Endothelial cell of umbilical vein (primary cell): ENCODE data around the gene SLC5A1. TPM values are rescaled to one million over a fixed set of nuclear protein-coding genes. Genes with fewer than 3 reads are reported as not detected.

Experiments
- BruUV-seq: library from RNA; stranded (reverse); fragments of 400-500 nt; replicated peaks from 2 replicates; lab custom pipeline; 2021; lab: Mats Ljungman, UMichigan
- CTCF ChIA-PET: fragments of 300-600, 350-600 bp; sonication (Branson Sonifier 250); formaldehyde crosslinking; loops from one replicate; lab custom pipeline; 2021; ENCODE audit warnings: antibody characterized with exemption, inconsistent platforms; lab: Charles Lee
- POLR2A ChIA-PET: fragments of 300-600, 350-600 bp; sonication (Branson Sonifier 250); formaldehyde crosslinking; loops from one replicate; lab custom pipeline; 2021; ENCODE audit warnings: antibody characterized with exemption, inconsistent platforms; lab: Charles Lee
- DNase-seq: peaks from one replicate; pipeline ENCODE4 v3.0.0-alpha.2; 2011; ENCODE audit warnings: low read depth, low spot score
- FAIRE-seq: peaks from 2 replicates; lab custom pipeline; 2011; peaks lifted over from hg19 to GRCh38; lab: Jason Lieb, UNC
- H2AFZ ChIP-seq: 2 replicates; pipeline ENCODE4 v1.6.0; 2012; ENCODE audit warnings: low read depth, low read length, control low read depth, inconsistent platforms
- H3K27ac ChIP-seq: 2 replicates; pipeline ENCODE4 v1.5.1; 2011; ENCODE audit warnings: low read depth, mild to moderate bottlenecking, control low read depth, low read length, moderate library complexity; ENCODE audit not compliant: insufficient read depth
- H3K27me3 ChIP-seq, 2 experiments: 2 replicates each; pipeline versions ENCODE4 v1.6.0 to v1.6.1; 2011; ENCODE audit warnings: low read length in 2 of 2, mixed read lengths in 1 of 2; ENCODE audit not compliant: control insufficient read depth in 2 of 2, insufficient read depth in 2 of 2
- H3K36me3 ChIP-seq, 2 experiments: 2 replicates in 1 of 2; 3 replicates in 1 of 2; pipeline ENCODE4 v1.5.1; 2011; ENCODE audit warnings: low read length in 2 of 2, mild to moderate bottlenecking in 1 of 2, moderate library complexity in 1 of 2; ENCODE audit not compliant: control insufficient read depth in 2 of 2, insufficient read depth in 2 of 2; ENCODE audit errors: extremely low read depth in 1 of 2
- H3K4me1 ChIP-seq: 3 replicates; pipeline ENCODE4 v1.5.1; 2011; ENCODE audit warnings: mild to moderate bottlenecking, low read length; ENCODE audit not compliant: control insufficient read depth, insufficient read depth; ENCODE audit errors: extremely low read depth
- H3K4me2 ChIP-seq: 2 replicates; pipeline ENCODE4 v1.6.1; 2011; ENCODE audit warnings: low read length, control low read depth, mixed read lengths; ENCODE audit not compliant: insufficient read depth
- H3K4me3 ChIP-seq, 3 experiments: fragments of 200-600 bp in 1 of 3; sonication (generic), shearing (Covaris generic) in 1 of 3; replicated peaks in 1 of 3; 2 replicates each; pipeline ENCODE4 v1.5.1; 2011 to 2016; ENCODE audit warnings: control low read depth in 3 of 3, low read length in 3 of 3, mild to moderate bottlenecking in 2 of 3, inconsistent platforms in 1 of 3, low read depth in 1 of 3, moderate library complexity in 1 of 3; ENCODE audit not compliant: insufficient read depth in 1 of 3
- H3K79me2 ChIP-seq: 2 replicates; pipeline ENCODE4 v1.6.0; 2012; ENCODE audit warnings: low read length, inconsistent platforms; ENCODE audit not compliant: control insufficient read depth, insufficient read depth
- H3K9ac ChIP-seq: replicated peaks from 2 replicates; pipeline ENCODE3; 2011; ENCODE audit warnings: low read length, control low read depth; ENCODE audit not compliant: insufficient read depth; ENCODE audit errors: extremely low read depth
- H3K9me1 ChIP-seq: replicated peaks from 3 replicates; pipeline ENCODE4 v1.6.0; 2011; ENCODE audit warnings: mild to moderate bottlenecking, low read length; ENCODE audit not compliant: control insufficient read depth, insufficient read depth; ENCODE audit errors: extremely low read depth
- H3K9me3 ChIP-seq: replicated peaks from 2 replicates; pipeline ENCODE4 v1.5.1; 2012; ENCODE audit warnings: low read length, inconsistent platforms; ENCODE audit not compliant: control insufficient read depth, insufficient read depth
- H4K20me1 ChIP-seq: replicated peaks from 2 replicates; pipeline ENCODE3; 2011; ENCODE audit warnings: mild to moderate bottlenecking, low read length; ENCODE audit not compliant: control insufficient read depth, insufficient read depth; ENCODE audit errors: extremely low read depth
- EZH2 ChIP-seq: IDR thresholded peaks from 2 replicates; pipeline ENCODE4 v1.6.1; 2012; ENCODE audit warnings: borderline replicate concordance, low read depth, mild to moderate bottlenecking, moderate library complexity, low read length, inconsistent platforms; ENCODE audit not compliant: severe bottlenecking
- FOS ChIP-seq: IDR thresholded peaks from 2 replicates; pipeline ENCODE4 v1.6.1; 2011; ENCODE audit warnings: mild to moderate bottlenecking, low read length, moderate library complexity, borderline replicate concordance; ENCODE audit not compliant: insufficient read depth
- GATA2 ChIP-seq: IDR thresholded peaks from 2 replicates; pipeline ENCODE4 v1.7.0; 2011; ENCODE audit warnings: low read depth, mild to moderate bottlenecking, moderate library complexity, mixed read lengths, low read length; ENCODE audit not compliant: insufficient read length, insufficient read depth
- JUN ChIP-seq: IDR thresholded peaks from 2 replicates; pipeline ENCODE4 v1.6.1; 2011; ENCODE audit warnings: borderline replicate concordance, low read depth; ENCODE audit not compliant: insufficient read length, insufficient read depth
- MAX ChIP-seq: IDR thresholded peaks from 2 replicates; pipeline ENCODE4 v1.6.1; 2011; ENCODE audit not compliant: insufficient read depth, insufficient read length
- MYC ChIP-seq: IDR thresholded peaks from one replicate; pipeline ENCODE4 v1.6.1; 2011; ENCODE audit warnings: mild to moderate bottlenecking, low read depth, low read length
- POLR2A ChIP-seq: IDR thresholded peaks from 2 replicates; pipeline ENCODE4 v1.6.1; 2012; ENCODE audit warnings: low read depth, mild to moderate bottlenecking, control low read depth, low read length
- POLR2AphosphoS5 ChIP-seq: IDR thresholded peaks from 2 replicates; pipeline ENCODE4 v1.6.1; 2012; ENCODE audit warnings: low read depth, mild to moderate bottlenecking, control low read depth, low read length, moderate library complexity; ENCODE audit not compliant: insufficient read depth
- dilution Hi-C: fragments of 300-500 bp; cut with MboI; formaldehyde crosslinking; loops from one replicate; pipeline ENCODE4 v1.15.0; 2019; ENCODE audit warnings: low sequenced_read_pairs; ENCODE audit not compliant: extremely low pct_ligation_motif_present
- intact Hi-C: fragments of 100-400 bp; cut with micrococcal nuclease; formaldehyde crosslinking; loops from one replicate; pipeline ENCODE4 v1.10.0; 2022
- polyA plus RNA-seq, 4 experiments: library from polyadenylated mRNA; depleted of rRNA in 3 of 4; stranded (reverse) in 3 of 4; unstranded in 1 of 4; fragments of >200 nt; gene quantifications; 2 replicates each; pipeline versions ENCODE4 v1.2.1 to v1.2.3, GENCODE V29; 2011 to 2012; ENCODE audit warnings: missing spikeins in 1 of 4
- total RNA-seq: library from RNA; stranded (reverse); gene quantifications from 2 replicates; pipeline ENCODE4 v1.2.3, GENCODE V29; 2021
- TF ChIP-seq, protein P1 (sequence below), 2 donors: IDR thresholded peaks; 1 replicate in 1 of 2; 2 replicates in 1 of 2; pipeline ENCODE4 v1.5.1; 2011; ENCODE audit warnings: low read length in 2 of 2, mild to moderate bottlenecking in 2 of 2, moderate library complexity in 2 of 2, control low read depth in 1 of 2, inconsistent platforms in 1 of 2, low read depth in 1 of 2; ENCODE audit not compliant: insufficient read depth in 1 of 2; ENCODE audit errors: extremely low read depth in 1 of 2

The SLC5A1 gene
- total and polyA plus RNA-seq, 2 donors (not counting 3 experiments of a cell fraction or from before 2014, with no cell fraction given): not detected

DNA sequence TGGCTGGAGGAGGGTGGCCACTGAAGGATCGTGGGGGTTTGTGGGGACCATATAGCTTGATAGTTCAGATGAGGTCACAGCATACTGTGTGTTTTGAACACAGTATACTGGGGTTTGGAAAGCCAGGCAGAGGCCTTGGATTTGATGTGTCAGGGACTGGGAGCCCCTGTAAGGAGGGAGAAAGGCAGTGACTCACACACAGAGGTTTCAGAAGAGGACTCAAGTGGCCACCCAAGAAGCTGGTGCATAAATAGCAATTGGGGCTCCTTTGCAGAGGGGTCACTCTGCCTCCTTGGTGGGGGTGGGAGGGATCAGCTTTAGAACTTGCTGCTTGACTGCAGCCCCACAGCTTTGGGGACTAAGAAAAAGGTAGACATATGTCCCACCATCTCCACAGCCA is 39.3 kb downstream of the SLC5A1 start:
- Histone ChIP-seq H3K79me2 (no peaks in the 10 kb centered on the region), H3K4me1 (no peaks in the 10 kb centered on the region), H3K9me1 (no peaks in the 10 kb centered on the region), H2AFZ (no peak overlapping the region), H3K9me3 (no peaks in the 10 kb centered on the region), H3K27ac (no peak overlapping the region), H3K9ac (no peak overlapping the region), H3K4me2 (no peak overlapping the region), H3K4me3 (no peak overlapping the region), H4K20me1 (no peaks in the 10 kb centered on the region), H3K27me3 (peaks cover 0 to 4% of the 10 kb centered on the region in 2 experiments), H3K36me3 (no peaks in the 10 kb centered on the region)
- DNase-seq: no peak
- TF ChIP-seq, protein P1, sequence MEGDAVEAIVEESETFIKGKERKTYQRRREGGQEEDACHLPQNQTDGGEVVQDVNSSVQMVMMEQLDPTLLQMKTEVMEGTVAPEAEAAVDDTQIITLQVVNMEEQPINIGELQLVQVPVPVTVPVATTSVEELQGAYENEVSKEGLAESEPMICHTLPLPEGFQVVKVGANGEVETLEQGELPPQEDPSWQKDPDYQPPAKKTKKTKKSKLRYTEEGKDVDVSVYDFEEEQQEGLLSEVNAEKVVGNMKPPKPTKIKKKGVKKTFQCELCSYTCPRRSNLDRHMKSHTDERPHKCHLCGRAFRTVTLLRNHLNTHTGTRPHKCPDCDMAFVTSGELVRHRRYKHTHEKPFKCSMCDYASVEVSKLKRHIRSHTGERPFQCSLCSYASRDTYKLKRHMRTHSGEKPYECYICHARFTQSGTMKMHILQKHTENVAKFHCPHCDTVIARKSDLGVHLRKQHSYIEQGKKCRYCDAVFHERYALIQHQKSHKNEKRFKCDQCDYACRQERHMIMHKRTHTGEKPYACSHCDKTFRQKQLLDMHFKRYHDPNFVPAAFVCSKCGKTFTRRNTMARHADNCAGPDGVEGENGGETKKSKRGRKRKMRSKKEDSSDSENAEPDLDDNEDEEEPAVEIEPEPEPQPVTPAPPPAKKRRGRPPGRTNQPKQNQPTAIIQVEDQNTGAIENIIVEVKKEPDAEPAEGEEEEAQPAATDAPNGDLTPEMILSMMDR (IDR thresholded peaks at IDR 0.05; ENCODE audit: extremely low read depth in 1 of 2, insufficient read depth in 1 of 2, low read depth in 1 of 2, low read length in 2 of 2): no peak
- no peak for TF ChIP-seq MAX
- no peak for TF ChIP-seq JUN
- no peak for TF ChIP-seq POLR2AphosphoS5
- no peak for TF ChIP-seq FOS
- TF ChIP-seq POLR2A: no peak
- TF ChIP-seq GATA2: no peak
- no peak for TF ChIP-seq MYC
- TF ChIP-seq EZH2: no peak
- POLR2A ChIA-PET: no interaction called here
- intact Hi-C loops: no loop called here
- no peak for FAIRE-seq
- CTCF ChIA-PET: interaction anchor here (1.2 to 4.6 kb wide), 5 partner anchors 9 to 417 kb away, joined by 4 to 36 read pairs (median 13); no protein-coding TSS in a partner anchor
- BruUV-seq: no TSS peak
- dilution Hi-C loops: no loop called here
